Measurements from ENCODE around the gene REV3L. TPM values are rescaled to one million over a fixed set of nuclear protein-coding genes. Genes with fewer than 3 reads are reported as not detected.
A peak's percentile ranks its signal among the peaks of the same experiment; 100 is the strongest.

Gene REV3L
- polyA plus RNA-seq, 1 of the 3 experiments (the other 2 are of a cell fraction), result 7.3 TPM

DNA sequence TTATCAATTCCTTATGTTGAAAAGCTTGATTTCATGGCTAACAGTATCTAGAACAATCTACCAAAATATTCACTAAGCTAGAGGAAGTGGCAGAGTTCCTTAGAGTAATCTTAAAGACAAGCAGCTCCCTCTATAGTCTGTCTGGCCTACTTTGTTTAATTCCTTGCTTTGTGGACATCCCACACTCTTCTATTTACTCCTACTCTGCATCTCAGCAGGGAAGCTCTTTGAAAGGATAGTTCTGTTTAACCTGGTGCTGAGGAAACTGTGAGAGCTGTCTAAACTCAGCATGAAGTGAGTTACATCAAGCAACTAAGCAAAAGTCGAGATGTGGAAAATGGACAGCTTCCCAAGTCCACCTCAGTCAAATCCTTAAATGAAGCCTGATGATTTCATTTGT is 4.3 kb downstream of the REV3L start:
- TF ChIP-seq RAD21 (IDR thresholded peaks at IDR 0.05; ENCODE audit: low read length), result peak; percentile 55
- TF ChIP-seq, protein P1, sequence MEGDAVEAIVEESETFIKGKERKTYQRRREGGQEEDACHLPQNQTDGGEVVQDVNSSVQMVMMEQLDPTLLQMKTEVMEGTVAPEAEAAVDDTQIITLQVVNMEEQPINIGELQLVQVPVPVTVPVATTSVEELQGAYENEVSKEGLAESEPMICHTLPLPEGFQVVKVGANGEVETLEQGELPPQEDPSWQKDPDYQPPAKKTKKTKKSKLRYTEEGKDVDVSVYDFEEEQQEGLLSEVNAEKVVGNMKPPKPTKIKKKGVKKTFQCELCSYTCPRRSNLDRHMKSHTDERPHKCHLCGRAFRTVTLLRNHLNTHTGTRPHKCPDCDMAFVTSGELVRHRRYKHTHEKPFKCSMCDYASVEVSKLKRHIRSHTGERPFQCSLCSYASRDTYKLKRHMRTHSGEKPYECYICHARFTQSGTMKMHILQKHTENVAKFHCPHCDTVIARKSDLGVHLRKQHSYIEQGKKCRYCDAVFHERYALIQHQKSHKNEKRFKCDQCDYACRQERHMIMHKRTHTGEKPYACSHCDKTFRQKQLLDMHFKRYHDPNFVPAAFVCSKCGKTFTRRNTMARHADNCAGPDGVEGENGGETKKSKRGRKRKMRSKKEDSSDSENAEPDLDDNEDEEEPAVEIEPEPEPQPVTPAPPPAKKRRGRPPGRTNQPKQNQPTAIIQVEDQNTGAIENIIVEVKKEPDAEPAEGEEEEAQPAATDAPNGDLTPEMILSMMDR (IDR thresholded peaks at IDR 0.05), result peak; percentile 59
- no peak for TF ChIP-seq FOXM1 (IDR thresholded peaks at IDR 0.05; ENCODE audit: low read depth)
- TF ChIP-seq SMC3 (IDR thresholded peaks at IDR 0.05; ENCODE audit: low read depth, low read length), result peak; percentile 38
- Histone ChIP-seq H3K36me3 (replicated peaks in 1 of 2; ENCODE audit: control insufficient read depth in 1 of 2, insufficient read depth in 2 of 2, low read length in 1 of 2) (peaks cover 0 to 6% of the 10 kb centered on the region in 2 experiments), H3K79me2 (ENCODE audit: insufficient read depth) (peaks cover 85% of the 10 kb centered on the region), H3K9me2 (no peaks in the 10 kb centered on the region), H3K27me3 (ENCODE audit: insufficient read depth) (no peaks in the 10 kb centered on the region), H3K9ac (no peak overlapping the region), H3K4me2 (peak overlapping the region; percentile 25; the same call in 1 of the 2 replicates), H3K4me1 (ENCODE audit: control insufficient read depth in 1 of 2, insufficient read depth in 2 of 2, low read depth in 1 of 2, low read length in 1 of 2) (peaks cover 19 to 29% of the 10 kb centered on the region in 2 experiments; a peak in 3 of 4 replicates), H3K4me3 (ENCODE audit: low read depth in 2 of 2, low read length in 1 of 2) (no peak overlapping the region), H3K27ac (ENCODE audit: low read depth in 2 of 2, low read length in 1 of 2) (peak overlapping the region; percentile 43 to 51), H3K9me3 (no peaks in the 10 kb centered on the region; the same call in 1 of the 2 replicates), H2AFZ (ENCODE audit: low read depth) (no peak overlapping the region), H3F3A (replicated peaks; ENCODE audit: insufficient read depth) (peaks cover 16% of the 10 kb centered on the region), H4K20me1 (ENCODE audit: insufficient read depth) (peaks cover 29% of the 10 kb centered on the region)
- CTCF ChIA-PET, result interaction anchor here (0.7 to 2.3 kb wide), 7 partner anchors 14 to 231 kb away, joined by 3 to 11 read pairs (median 3); a partner anchor contains a TSS
- POLR2A ChIA-PET, result interaction anchor here (1.5 kb wide), 1 partner anchor 220 kb away, joined by 4 read pairs; a partner anchor contains a TSS
- DNase-seq, result no peak
- WGBS (ENCODE audit: low lambda C conversion rate), result 29% methylated on average over 1 of the region's 1 CpG

DNA sequence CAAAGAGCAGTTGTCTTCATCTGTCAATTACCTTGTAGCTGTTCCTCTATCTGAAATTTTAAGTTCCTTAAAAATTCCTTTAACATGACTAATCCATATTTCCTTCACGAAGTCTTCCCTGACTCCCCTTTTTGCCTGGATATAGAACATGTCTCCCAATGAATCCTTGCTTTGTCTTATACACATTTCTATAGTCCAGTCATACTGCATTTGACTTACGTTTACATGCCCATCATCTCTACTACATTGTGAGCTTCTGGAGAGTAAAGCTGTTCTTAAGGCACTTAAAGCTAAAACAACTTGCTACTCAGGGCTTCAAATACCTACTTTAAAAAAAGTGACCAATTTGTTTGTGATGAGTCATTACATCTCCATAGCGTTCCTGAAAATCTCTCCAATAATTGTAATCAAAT is 4.9 kb downstream of the REV3L start:
- Histone ChIP-seq H3K4me2 (peak overlapping the region; percentile 34; the same call in 1 of the 2 replicates), H4K20me1 (ENCODE audit: insufficient read depth) (peaks cover 29% of the 10 kb centered on the region), H3K79me2 (ENCODE audit: insufficient read depth) (peaks cover 92% of the 10 kb centered on the region), H3K9me3 (no peaks in the 10 kb centered on the region; the same call in 1 of the 2 replicates), H3K9ac (no peak overlapping the region), H3K4me3 (ENCODE audit: low read depth in 2 of 2, low read length in 1 of 2) (no peak overlapping the region), H3K27me3 (ENCODE audit: insufficient read depth) (no peaks in the 10 kb centered on the region), H2AFZ (ENCODE audit: low read depth) (no peak overlapping the region), H3K27ac (ENCODE audit: low read depth in 2 of 2, low read length in 1 of 2) (peak overlapping the region; percentile 43 to 51; a peak in 3 of 4 replicates), H3K9me2 (no peaks in the 10 kb centered on the region), H3K36me3 (replicated peaks in 1 of 2; ENCODE audit: control insufficient read depth in 1 of 2, insufficient read depth in 2 of 2, low read length in 1 of 2) (peaks cover 0 to 6% of the 10 kb centered on the region in 2 experiments), H3K4me1 (ENCODE audit: control insufficient read depth in 1 of 2, insufficient read depth in 2 of 2, low read depth in 1 of 2, low read length in 1 of 2) (peaks cover 19 to 29% of the 10 kb centered on the region in 2 experiments; a peak in 3 of 4 replicates), H3F3A (replicated peaks; ENCODE audit: insufficient read depth) (peaks cover 16% of the 10 kb centered on the region)
- DNase-seq, result no peak
- 20% methylated on average over 3 of the region's 3 CpGs for WGBS (ENCODE audit: low lambda C conversion rate)
- ChIA-PET CTCF (interaction anchor here (0.8 to 2.3 kb wide), 4 partner anchors 89 to 219 kb away, joined by 3 to 11 read pairs (median 3); a partner anchor contains a TSS), POLR2A (interaction anchor here (1.5 kb wide), 1 partner anchor 219 kb away, joined by 4 read pairs; a partner anchor contains a TSS)
- TF ChIP-seq FOSL2 (IDR thresholded peaks at IDR 0.05; ENCODE audit: borderline replicate concordance, low read depth), result peak; percentile 10; the same call in 1 of the 2 replicates
- TF ChIP-seq PBX3 (IDR thresholded peaks at IDR 0.05), result 0 out of 2 replicates have a peak, but pooled peaks have one; percentile 24
- TF ChIP-seq JUND (IDR thresholded peaks at IDR 0.05), result peak; percentile 51
- peak in 1 of 2 experiments; percentile 44; a peak in 1 of 4 replicates for TF ChIP-seq EP300 (IDR thresholded peaks at IDR 0.05; ENCODE audit: borderline replicate concordance in 1 of 2, low read depth in 1 of 2, low read length in 1 of 2)
- TF ChIP-seq POLR2AphosphoS5 (IDR thresholded peaks at IDR 0.05; ENCODE audit: low read depth, low read length), result no peak
- no peak for TF ChIP-seq GATA2 (CRISPR knock-in tag; IDR thresholded peaks at IDR 0.05)
- 0 out of 2 replicates have a peak, but pooled peaks have one; percentile 27 for TF ChIP-seq YY1 (IDR thresholded peaks at IDR 0.05; ENCODE audit: low read depth)
- no peak for TF ChIP-seq NFIC (IDR thresholded peaks at IDR 0.05; ENCODE audit: borderline replicate concordance)
- peak; percentile 22; the same call in 1 of the 2 replicates for TF ChIP-seq TCF12 (IDR thresholded peaks at IDR 0.05)
- no peak for TF ChIP-seq CHD2 (IDR thresholded peaks at IDR 0.05; ENCODE audit: low read length, partially characterized antibody)
- 0 out of 2 replicates have a peak, but pooled peaks have one; percentile 12 for TF ChIP-seq TEAD4 (IDR thresholded peaks at IDR 0.05; ENCODE audit: borderline replicate concordance, insufficient read depth)
- TF ChIP-seq SIN3A (IDR thresholded peaks at IDR 0.05; ENCODE audit: borderline replicate concordance, low read depth, low read length), result no peak
- TF ChIP-seq USF2 (IDR thresholded peaks at IDR 0.05; ENCODE audit: borderline replicate concordance, low read depth, low read length), result no peak
